SK-N-MC (cell line): ENCODE data around the gene AADACL4.

Source experiments
- EZH2 ChIP-seq: fragments of 200-600 bp; sonication (generic); IDR thresholded peaks from one replicate; pipeline ENCODE4 v1.6.1; 2017; ENCODE audit warnings: antibody characterized with exemption
- FOXP2 ChIP-seq: optimal IDR thresholded peaks from 2 replicates; pipeline ENCODE3; 2011; ENCODE audit warnings: mild to moderate bottlenecking, moderate library complexity; ENCODE audit not compliant: insufficient read depth; ENCODE audit errors: extremely low read length, control extremely low read depth
- POLR2AphosphoS5 ChIP-seq: IDR thresholded peaks from 2 replicates; pipeline ENCODE4 v1.6.1; 2012; ENCODE audit warnings: mild to moderate bottlenecking, low read depth, low read length, borderline replicate concordance

DNA sequence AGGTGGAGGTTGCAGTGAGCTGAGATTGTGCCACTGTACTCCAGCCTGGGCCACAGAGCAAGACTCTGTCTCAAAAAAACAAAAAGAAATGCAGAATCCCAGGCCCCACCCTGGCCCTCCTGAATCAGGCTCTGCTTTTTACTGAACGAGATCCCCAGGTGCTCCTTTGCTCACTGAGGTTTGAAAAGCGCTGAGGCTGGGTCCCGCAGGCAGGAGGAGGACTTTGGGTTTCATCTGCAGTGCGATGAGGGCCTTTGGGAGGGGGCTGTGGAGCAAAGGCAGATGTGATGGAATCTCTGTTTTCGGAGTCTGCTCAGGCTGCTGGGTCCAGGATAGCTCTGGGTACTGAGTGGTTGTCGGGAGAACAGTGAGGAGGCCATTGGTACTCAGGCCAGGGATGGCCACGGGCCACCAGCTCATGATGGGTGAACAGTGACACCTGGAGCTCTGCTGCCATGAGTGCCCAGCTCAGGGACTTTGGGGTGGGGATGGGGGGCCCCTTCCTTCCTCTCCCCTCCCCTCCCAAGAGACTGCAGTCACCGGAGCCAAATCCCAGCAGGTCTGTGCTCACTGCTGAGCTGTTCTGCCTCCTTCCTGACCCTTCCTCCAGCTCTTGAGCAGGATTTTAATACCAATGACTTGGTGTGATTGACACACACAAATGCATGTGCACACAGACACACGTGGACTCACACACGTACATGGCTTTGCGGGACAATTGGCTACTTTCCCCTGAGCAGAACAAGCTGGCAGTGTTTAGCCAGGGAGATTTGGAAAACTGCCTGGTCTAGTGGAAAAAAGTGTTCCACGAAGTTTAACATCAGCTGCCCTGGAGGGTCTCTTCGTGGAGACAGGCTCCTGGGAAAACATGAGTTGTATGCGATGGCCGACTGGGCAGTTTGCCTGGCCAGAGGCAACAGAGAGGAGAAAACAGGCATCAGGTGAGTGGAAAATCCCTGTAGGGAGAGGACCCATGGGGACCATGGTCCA lies 22.2 kb upstream of the AADACL4 start:
- TF ChIP-seq POLR2AphosphoS5 (no peak), EZH2 (no peak), FOXP2 (no peak)
